Hepatic stellate cell (primary cell): Measurements from ENCODE around the gene WDR48.

Experiments
- DNase-seq: peaks from one replicate; pipeline ENCODE4 v3.0.0; 2011; ENCODE audit warnings: low spot score

Gene WDR48

DNA sequence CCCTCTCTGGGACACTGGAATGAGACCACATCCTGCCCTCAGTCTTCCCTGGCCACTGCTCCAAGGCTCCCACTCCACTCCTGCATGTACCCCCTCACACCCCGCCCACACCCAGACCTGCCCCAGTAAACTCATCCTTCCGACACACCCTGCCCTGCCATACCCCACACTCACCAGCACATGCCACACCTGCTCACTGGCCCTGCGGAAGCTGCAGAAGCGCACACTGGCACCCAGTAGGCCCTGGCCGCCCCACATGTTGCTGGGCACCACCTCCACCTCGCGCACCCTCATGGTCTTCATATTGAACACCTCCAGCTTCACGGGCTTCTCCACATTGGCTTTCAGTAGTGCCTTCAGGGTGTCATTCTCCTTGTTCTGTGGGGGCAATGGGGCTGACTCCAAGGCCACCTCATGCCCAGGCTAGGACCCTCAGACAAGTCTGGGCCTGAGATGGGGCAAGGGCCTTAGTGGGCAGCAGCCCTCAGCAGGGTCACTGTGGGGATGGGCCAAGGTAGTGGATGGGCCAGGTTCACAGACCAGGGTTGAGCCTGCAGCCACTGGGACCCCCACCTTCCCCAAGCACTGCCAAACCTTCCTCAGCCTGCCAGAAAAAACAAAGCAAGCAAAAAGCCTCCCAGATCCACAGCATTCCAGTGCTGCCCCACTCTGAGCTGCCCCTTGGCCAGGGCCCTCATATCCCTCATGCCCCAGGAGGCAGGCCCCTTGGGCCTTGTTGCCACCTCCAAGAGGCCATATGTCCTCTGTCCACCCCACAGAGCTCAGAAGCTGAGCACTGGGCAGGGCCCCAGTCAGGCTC is 50.9 kb downstream of the WDR48 start:
- DNase-seq = no peak

DNA sequence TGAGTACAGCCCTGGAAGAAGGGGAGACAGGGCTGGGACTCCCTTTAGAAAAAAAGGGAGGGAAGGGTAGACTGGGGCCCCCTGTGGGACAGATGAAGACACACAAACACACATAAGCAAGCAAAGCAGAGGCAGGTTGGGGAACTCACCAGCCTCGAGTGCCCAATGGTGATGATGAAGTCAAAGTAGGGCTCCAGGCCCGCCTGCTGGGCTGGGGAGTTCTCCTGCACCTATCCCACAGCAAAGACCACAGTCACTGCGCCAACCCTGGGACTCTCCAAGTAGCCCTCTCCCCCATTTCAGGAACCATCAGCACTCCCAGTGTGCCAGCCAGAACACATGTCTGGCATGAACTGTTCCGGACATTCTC is 51.5 kb downstream of the WDR48 start:
- DNase-seq = no peak

GRCh38 chr3:39103791-39104552 is 52.2 kb downstream of the WDR48 start:
- DNase-seq = no peak

DNA sequence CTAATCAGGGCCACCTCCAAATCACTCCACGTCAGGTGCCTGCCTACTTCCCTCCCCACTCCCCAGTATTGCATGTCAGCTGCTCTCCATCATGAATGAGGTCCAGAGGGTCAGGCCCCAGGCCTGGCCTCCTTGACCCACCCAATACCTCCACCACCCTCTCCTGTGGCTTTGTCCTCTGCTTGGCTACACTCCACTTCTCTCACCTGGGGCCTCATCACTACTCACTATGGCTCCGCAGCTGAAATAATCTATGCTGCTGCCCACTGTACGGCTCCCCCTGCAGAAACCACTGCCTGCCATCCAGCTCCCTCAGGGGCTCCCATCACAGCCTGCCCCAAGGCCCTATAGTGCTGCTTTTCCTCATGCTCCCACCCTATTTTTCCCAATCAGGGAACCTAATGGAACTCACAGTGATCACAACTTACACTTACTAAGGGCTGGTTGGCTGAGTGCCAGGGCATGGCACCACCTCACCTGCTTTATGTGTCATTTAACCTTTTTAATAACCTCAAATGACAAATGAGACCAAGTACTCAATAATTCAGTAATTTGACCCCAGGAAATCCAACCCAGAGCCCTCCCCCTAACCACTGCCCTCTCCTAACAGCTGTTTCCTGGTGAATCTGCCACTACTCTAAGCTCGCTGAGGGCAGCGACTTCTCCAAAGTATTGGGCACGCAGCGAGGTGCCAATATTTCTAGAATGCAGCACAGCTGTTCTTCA is 53.3 kb downstream of the WDR48 start:
- DNase-seq = no peak

- no peak for DNase-seq
These were observed 53.9 kb downstream of the WDR48 start for GRCh38 chr3:39105687-39106063.

DNA sequence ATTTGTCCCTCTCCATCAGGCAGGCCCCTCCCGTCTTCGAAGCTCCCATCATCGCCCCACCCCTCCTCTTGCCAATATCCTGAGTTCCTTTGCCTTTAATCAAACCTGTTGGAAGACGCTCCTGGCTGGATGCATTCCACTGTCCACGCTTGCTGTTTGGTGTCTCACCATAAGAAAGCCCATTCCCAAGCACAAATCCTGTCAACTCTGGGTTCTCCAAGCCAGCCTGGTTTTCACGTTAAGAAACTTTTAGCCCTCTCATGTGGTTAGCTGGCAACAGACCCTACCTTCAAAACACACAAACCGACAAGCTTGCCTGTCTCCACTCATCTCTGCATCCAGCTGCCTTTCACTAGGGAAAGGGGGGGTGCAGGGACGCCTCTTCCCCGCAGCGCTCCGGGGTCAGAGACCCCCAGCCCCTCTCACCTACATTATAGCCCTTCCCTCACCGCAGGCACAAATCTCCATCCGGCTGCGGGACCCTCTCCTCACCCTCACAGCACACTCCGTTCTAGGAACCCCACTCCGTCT is 54.5 kb downstream of the WDR48 start:
- DNase-seq = peak; percentile 50

- peak; percentile 85 for DNase-seq
These were observed 55.1 kb downstream of the WDR48 start for GRCh38 chr3:39106851-39107387.

- DNase-seq = peak; percentile 96
These were observed 55.8 kb downstream of the WDR48 start, which contains the start of the genes GORASP1 and TTC21A for GRCh38 chr3:39107388-39108199. Gene GORASP1, minus strand, starts transcription at chr3:39107627. Its CDS starts 86 bp downstream, at chr3:39107541. Gene TTC21A, plus strand, starts transcription at chr3:39107680. Its CDS starts 158 bp downstream, at chr3:39107838.

- no peak for DNase-seq
These were observed 56.4 kb downstream of the WDR48 start for GRCh38 chr3:39108200-39108710.

DNA sequence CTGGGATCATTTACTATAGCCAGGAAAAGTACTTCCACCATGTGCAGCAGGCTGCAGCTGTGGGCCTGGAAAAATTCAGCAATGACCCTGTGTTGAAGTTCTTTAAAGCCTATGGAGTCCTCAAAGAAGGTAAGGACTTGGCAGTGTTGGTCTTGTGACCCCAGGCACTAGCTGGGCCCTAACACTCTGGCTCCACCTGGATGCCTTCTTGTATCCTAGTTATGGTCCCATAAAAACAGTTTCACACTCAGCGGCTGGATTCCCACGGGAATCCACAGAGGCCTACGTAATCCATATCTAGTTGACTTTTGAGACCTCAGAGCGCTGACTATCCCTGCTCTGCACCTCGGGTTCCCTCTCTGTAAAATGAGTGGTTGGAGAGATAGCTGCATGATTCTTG is 57.3 kb downstream of the WDR48 start:
- no peak for DNase-seq

- DNase-seq = no peak
These were observed 58.3 kb downstream of the WDR48 start for GRCh38 chr3:39110041-39110639.

DNA sequence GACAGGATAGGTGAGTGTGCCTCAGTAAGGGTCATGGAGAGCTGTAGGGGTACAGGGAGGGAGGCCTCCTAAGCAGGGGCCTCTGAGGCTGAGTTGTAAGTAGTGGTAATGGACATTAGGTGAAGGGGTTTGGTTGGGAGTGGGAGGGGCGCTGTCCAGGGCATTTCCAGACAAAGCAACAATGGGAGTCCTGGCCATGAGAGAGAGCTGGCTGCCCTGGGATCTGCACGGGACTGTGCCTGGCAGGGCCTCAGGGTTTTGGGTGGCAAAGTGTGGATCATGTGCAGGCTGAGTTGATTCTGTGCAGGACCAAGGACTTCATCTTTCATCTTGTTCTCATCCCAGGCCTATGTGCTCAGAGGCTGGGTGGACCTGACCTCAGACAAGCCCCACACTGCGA is 60.3 kb downstream of the WDR48 start:
- no peak for DNase-seq

- DNase-seq = no peak
These were observed 60.7 kb downstream of the WDR48 start for GRCh38 chr3:39112535-39112934.

- DNase-seq = no peak
These were observed 61.5 kb downstream of the WDR48 start for GRCh38 chr3:39113291-39113690.

DNA sequence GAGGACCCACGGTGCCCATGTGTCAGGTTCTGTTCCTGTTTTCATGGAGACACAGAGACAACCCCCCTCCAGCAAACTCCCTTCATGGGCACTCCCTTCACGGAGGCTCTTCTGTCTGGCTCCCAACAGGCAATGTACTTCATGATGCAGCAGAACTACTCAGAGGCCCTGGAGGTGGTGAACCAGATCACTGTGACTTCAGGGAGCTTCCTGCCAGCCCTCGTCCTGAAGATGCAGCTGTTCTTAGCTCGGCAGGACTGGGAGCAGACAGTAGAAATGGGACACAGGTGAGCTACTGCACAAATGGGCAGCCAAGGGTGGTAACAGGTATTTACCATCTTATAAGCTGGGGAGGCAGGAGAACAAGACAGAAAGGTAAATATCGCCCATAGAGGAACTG is 62.6 kb downstream of the WDR48 start:
- DNase-seq = no peak

DNA sequence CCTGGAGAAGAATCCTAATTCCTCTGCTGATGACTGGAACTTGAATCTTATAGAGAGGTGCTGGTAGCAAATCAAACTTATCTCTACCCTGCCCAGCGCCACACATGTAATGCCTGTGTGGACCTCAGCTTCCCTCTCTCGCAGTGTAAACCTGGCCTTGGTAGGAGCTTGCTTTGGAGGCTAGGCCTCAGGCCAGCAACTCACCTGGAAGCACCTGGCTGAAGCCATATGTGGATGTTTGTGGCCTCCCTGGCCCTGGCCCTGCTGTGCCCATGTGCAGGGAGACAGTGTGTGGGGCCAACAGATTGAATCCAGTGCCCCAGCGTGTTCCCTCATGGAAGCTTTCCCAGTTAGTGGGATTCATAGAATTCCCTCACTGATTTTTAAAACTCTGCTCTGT is 64.1 kb downstream of the WDR48 start:
- DNase-seq = no peak

DNA sequence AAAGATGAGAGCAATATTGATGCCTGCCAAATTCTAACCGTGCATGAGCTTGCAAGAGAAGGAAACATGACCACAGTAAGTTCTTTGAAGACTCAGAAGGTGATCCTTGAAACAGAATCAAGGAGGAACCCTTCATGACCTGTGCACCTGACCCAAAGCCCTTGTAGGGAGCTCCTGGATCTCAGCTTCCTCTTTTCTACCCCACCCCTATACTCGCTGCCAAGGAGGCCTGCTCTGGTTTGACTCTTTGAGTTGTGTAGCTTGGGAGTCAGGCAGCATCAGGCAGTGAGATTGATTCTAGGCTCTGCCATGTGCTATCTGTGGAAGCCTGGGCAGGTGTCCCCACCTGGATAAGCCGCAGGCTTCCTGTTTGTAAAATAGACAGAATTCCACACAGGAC is 66.3 kb downstream of the WDR48 start:
- DNase-seq = no peak

GRCh38 chr3:39118931-39119660 is 67.3 kb downstream of the WDR48 start:
- DNase-seq = no peak

GRCh38 chr3:39121621-39122020 is 69.8 kb downstream of the WDR48 start:
- DNase-seq = no peak

GRCh38 chr3:39122813-39123212 is 71.0 kb downstream of the WDR48 start:
- DNase-seq = no peak
